ENCODE data around the gene ENOSF1. TPM values are rescaled to one million over a fixed set of nuclear protein-coding genes. Genes with fewer than 3 reads are reported as not detected.

ENOSF1 gene
- total RNA-seq, 1 experiment from 2014 or later, result 5.6 TPM

DNA sequence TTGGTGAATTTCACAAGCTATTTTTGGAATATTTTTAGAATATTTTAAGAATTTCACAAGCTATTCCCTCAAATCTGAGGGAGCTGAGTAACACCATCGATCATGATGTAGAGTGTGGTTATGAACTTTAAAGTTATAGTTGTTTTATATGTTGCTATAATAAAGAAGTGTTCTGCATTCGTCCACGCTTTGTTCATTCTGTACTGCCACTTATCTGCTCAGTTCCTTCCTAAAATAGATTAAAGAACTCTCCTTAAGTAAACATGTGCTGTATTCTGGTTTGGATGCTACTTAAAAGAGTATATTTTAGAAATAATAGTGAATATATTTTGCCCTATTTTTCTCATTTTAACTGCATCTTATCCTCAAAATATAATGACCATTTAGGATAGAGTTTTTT is 39.1 kb downstream of the ENOSF1 start:
- no peak for DNase-seq (ENCODE audit: low spot score)

GRCh38 chr18:671405-671804 is 41.0 kb downstream of the ENOSF1 start:
- DNase-seq (ENCODE audit: low spot score), result no peak

GRCh38 chr18:670522-670921 is 41.9 kb downstream of the ENOSF1 start:
- DNase-seq (ENCODE audit: low spot score), result no peak

DNA sequence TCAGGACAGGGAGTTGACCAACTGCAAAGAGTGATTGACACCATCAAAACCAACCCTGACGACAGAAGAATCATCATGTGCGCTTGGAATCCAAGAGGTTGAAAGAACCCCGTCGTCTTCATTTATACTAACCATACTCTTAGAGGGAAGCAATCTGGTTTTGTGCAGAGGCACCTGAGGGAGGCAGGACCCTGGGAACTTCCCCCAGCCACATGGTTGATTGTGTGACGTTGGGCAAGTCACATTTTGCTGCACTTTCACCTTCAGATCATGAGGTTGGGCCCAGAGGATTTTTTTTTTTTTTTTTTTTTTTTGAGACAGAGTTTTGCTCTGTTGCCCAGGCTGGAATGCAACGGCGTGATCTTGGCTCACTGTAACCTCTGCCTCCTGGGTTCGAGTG is 43.4 kb downstream of the ENOSF1 start:
- DNase-seq (ENCODE audit: low spot score), result no peak

- DNase-seq (ENCODE audit: low spot score), result no peak
These were observed 44.2 kb downstream of the ENOSF1 start for GRCh38 chr18:668260-668659.

DNA sequence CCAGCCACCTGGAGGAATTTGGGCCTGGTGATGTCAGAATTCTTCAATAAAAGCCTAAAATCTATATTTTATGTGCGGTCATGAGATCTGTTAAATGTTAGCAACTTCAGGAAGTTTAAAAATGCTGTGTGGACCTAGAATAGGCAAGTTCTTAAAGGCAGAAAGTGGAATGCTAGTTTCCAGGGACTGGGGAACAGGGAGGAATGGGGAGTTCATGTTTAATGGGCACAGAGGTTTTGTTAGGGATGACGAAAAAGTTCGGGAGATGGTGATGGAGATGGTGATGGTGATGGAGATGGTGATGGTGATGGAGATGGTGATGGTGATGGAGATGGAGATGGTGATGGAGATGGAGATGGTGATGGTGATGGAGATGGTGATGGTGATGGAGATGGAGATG is 45.8 kb downstream of the ENOSF1 start:
- no peak for DNase-seq (ENCODE audit: low spot score)

- no peak for DNase-seq (ENCODE audit: low spot score)
These were observed 46.3 kb downstream of the ENOSF1 start for GRCh38 chr18:666177-666576.

DNA sequence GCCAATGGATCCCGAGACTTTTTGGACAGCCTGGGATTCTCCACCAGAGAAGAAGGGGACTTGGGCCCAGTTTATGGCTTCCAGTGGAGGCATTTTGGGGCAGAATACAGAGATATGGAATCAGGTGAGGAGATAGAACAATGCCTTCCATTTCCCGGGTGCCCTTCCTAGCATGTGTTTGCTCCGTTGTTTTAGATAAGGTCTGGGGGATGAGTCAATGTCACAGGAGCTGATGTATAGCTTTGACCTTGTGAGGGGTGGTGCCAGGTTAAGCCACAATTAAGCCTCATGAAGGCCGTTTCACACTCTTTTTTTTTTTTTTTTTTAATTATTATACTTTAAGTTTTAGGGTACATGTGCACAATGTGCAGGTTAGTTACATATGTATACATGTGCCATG is 50.2 kb downstream of the ENOSF1 start:
- no peak for DNase-seq (ENCODE audit: low spot score)

GRCh38 chr18:659597-659996 is 52.8 kb downstream of the ENOSF1 start:
- no peak for DNase-seq (ENCODE audit: low spot score)

- DNase-seq (ENCODE audit: low spot score), result no peak
These were observed 53.4 kb downstream of the ENOSF1 start for GRCh38 chr18:658947-659533.

DNA sequence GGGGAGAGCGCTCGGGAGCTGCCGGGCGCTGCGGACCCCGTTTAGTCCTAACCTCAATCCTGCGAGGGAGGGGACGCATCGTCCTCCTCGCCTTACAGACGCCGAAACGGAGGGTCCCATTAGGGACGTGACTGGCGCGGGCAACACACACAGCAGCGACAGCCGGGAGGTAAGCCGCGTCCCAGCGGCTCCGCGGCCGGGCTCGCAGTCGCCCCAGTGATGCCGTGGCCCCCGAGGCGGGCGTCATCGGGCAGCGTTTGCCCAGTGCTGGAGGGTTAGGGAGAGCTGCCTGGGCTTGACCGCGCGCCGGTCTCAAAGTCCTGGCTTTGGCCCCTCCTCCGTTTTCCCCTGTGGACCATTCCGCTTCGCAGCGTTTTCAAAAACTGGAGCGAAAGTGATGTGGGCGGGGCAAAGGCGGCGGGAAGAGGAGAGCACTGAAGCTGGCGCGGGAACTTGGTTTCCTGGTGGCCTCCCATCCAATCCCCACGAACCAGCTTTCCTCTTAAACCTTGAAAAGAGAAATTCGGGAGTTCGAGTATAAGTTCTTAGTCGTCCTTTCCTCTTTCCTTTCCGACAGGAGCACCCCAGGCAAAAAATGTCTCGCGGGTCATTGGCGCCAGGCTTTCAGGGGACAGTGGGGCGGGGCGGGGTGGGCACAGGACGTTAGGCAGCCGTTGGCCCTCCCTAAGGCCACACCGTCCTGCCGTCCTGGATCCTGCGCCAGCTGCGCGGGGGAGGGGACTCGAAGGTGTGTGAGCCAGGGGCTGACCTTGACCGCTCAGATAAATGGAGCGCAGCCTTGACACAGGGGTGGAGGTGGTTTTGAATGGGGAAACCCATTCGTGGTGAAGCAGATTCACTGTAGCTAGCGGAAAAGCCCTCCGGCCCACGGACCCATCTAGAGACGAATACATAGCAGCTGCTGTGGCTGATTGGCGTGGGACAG is 54.2 kb downstream of the ENOSF1 start:
- peak; percentile 85 for DNase-seq (ENCODE audit: low spot score)

DNA sequence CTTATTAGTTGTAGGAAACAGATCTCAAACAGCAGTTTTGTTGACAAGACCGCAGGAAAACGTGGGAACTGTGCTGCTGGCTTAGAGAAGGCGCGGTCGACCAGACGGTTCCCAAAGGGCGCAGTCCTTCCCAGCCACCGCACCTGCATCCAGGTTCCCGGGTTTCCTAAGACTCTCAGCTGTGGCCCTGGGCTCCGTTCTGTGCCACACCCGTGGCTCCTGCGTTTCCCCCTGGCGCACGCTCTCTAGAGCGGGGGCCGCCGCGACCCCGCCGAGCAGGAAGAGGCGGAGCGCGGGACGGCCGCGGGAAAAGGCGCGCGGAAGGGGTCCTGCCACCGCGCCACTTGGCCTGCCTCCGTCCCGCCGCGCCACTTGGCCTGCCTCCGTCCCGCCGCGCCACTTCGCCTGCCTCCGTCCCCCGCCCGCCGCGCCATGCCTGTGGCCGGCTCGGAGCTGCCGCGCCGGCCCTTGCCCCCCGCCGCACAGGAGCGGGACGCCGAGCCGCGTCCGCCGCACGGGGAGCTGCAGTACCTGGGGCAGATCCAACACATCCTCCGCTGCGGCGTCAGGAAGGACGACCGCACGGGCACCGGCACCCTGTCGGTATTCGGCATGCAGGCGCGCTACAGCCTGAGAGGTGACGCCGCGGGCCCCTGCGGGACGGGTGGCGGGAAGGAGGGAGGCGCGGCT is 55.0 kb downstream of the ENOSF1 start, which contains the start of gene TYMS:
Gene TYMS (plus strand): TSS at position 343 of the 690 bp plus-strand sequence. CDS start 90 bp downstream, at position 433.
- peak; percentile 70 for DNase-seq (ENCODE audit: low spot score)

DNA sequence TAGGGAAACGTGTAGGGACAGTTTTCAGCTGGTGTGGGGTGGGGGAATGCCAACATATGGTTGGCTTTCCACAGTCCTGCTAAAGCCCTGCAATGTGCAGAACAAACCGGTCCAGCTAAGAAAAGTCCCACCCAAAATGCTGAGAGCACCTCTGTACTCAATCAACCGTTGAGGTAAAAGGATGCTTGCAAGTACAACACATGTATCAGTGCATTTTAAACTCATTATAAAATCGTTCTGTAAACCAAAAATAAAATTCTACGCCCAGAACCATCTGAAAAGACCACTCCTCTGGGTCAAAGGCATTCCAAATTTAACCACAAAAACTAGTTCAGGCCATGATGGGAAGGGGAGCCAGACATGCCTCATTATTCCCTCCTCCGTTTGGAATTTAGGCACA is 57.0 kb downstream of the ENOSF1 start:
- no peak for DNase-seq (ENCODE audit: low spot score)

- DNase-seq (ENCODE audit: low spot score), result no peak
These were observed 57.8 kb downstream of the ENOSF1 start for GRCh38 chr18:654601-655000.

DNA sequence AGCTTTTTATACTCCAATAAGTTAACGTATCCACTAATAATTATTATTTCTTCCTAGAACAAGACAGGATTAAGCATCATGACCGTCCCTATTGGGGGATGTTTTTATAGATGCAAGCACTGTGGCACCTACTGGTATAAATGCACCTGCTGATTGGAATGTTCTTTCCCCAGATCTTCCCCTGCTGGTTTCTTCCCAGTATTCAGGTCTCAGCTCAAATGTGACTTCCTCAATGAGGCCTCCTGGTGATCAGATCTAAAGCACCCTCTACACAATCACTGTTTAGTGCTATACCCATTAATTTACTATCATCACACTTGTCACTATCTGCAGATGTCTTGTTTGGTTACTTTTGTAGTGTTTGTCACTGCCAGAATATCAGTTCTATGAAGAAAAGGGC is 58.9 kb downstream of the ENOSF1 start:
- DNase-seq (ENCODE audit: low spot score), result no peak

GRCh38 chr18:652131-652530 is 60.3 kb downstream of the ENOSF1 start:
- no peak for DNase-seq (ENCODE audit: low spot score)

DNA sequence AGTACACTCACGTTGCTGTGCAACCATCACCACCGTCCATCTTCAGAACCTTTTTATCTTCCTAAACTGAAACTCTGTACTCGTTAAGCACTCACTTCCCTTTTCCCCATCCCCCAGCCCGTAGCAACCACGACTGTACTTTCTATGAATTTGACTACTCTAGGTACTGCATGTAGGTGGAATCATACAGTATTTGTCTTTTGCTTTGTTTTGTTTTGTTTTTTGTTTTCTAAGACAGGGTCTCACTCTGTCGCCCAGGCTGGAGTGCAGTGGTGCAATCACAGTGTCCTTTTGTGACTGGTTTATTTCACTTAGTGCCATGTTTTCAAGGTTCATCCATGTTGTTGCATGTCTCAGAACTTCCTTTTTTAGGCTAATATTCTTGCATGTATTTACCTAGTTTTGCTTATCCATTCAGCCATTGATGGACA is 62.0 kb downstream of the ENOSF1 start:
- no peak for DNase-seq (ENCODE audit: low spot score)

DNA sequence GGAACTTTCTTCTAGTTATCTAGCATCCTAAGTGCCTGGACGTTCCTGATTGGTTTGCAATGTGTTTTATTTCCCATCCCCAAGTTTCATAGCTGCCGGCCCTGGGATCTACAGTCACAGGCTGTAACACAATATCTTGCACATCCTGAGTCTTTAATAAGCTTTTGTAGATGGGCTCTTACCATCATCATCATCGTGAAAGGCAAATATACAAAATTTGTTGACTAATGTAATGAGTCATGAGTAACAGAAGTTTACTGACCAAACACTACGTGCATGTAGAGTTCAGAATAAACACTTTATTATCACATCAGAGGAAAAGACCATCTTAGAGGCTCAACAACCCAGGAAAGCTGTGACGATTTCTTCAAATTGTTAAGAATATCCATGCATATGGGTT is 63.1 kb downstream of the ENOSF1 start:
- peak; percentile 6 for DNase-seq (ENCODE audit: low spot score)

GRCh38 chr18:647304-647703 is 65.1 kb downstream of the ENOSF1 start:
- no peak for DNase-seq (ENCODE audit: low spot score)

- DNase-seq (ENCODE audit: low spot score), result no peak
These were observed 67.9 kb downstream of the ENOSF1 start for GRCh38 chr18:644395-645004.

DNA sequence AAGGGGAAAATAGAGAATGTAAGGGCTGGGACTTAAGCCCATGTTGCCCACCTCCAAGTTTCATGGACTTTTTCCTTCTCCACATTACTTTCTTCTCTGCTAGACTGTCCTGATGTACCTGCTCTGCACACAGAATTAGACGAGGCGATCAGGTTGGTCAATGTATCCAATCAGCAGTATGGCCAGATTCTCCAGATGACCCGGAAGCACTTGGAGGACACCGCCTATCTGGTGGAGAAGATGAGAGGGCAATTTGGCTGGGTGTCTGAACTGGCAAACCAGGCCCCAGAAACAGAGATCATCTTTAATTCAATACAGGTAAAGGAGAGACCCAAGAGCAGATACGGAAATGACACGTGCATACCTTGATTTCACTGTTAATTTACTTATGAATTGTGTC is 71.2 kb downstream of the ENOSF1 start:
- no peak for DNase-seq (ENCODE audit: low spot score)

- no peak for DNase-seq (ENCODE audit: low spot score)
These were observed 77.3 kb downstream of the ENOSF1 start for GRCh38 chr18:635171-635570.
